GM18508 (cell line): ENCODE measurements around the gene CMTM8.

Experiments
- ATAC-seq: cut with Tn5 transposase; IDR thresholded peaks from one replicate; pipeline ENCODE4 v1.9.1; 2021; ENCODE audit warnings: moderate number of reproducible peaks; ENCODE audit not compliant: insufficient read depth, unreplicated experiment

Gene CMTM8

DNA sequence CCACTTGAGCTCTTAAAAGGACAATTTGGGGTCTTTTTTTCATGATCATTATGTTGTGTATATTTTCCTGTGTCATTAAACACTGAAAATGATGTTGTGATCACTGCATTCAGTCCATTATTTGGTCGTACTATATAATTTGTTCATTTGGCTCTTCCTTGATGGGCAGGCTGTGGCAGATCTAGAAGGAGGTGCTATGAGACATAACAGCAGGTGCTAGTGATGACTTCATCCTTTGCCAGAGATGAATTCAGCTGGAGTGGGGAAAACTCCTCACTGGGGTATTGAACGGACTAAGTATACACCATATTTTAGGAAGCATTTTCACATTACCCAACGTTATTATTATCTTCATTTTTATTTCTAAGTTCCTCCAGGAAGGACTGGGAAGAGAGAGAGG is 165.2 kb downstream of the CMTM8 start:
- no peak for ATAC-seq

DNA sequence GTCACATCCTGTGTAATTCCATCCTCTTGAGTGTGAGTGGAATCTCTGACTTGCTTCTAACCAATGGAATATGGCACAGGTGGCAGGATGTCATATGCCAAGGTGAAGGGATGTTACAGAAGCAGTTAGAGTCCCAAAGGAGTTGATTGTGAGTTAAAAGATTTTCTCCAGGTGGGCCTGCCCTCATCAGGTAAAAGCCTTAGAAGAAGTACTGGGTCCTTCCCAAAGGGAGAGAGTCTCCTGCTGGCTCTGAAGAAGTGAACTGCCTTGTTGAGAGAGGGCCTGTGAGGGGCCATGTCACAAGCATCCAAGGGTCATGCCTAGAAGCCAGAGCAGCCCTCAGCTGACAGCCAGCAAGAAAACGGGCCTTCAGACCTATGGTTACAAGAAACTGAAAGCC is 166.2 kb downstream of the CMTM8 start:
- ATAC-seq, result no peak

DNA sequence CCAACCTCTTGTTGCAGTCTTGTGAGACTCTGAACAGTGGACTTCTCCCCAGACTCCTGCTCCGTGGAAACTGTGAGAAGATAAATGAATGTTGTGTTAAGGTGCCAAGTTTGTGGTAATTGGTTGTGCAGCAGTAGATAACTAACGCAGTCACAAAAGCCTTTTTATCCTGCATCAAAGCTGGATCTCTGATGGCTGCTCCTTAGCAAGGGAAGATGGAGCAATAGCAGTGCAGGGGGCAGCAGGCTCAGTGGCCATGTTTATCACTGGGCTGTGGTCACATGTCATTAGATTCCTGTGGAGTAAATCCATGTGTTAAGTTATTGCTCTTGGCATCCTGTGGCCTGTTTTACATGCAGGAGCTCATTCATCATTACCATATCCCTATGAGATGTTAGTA is 166.7 kb downstream of the CMTM8 start:
- ATAC-seq, result no peak

DNA sequence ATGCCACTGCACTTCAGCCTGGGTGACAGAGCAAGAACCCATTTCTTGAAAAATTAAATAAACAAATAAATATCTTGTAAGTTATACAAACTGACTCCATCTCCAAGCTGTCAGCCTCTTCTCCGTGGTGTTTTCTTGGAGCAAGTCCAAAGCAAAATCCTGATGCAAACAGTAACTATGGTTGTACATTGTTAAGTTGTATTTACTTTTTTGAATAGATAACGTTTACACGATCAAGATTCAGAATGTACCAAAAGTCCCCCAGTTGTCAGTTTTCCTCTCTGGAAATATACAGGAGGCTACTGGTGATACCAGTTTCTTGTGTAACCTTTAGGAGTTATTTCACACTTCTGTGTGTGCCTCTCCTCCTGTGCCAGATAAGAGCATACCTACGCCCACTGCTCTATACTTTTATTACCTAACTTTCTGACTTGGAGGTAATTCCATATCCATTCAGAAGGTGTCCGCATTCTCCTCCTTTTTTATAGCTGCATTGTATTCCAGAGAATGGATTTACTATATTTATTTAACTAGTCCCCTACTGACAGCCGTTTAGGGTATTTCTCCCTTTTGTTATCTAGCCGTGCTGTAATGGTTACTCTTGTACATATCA is 167.3 kb downstream of the CMTM8 start:
- no peak for ATAC-seq

DNA sequence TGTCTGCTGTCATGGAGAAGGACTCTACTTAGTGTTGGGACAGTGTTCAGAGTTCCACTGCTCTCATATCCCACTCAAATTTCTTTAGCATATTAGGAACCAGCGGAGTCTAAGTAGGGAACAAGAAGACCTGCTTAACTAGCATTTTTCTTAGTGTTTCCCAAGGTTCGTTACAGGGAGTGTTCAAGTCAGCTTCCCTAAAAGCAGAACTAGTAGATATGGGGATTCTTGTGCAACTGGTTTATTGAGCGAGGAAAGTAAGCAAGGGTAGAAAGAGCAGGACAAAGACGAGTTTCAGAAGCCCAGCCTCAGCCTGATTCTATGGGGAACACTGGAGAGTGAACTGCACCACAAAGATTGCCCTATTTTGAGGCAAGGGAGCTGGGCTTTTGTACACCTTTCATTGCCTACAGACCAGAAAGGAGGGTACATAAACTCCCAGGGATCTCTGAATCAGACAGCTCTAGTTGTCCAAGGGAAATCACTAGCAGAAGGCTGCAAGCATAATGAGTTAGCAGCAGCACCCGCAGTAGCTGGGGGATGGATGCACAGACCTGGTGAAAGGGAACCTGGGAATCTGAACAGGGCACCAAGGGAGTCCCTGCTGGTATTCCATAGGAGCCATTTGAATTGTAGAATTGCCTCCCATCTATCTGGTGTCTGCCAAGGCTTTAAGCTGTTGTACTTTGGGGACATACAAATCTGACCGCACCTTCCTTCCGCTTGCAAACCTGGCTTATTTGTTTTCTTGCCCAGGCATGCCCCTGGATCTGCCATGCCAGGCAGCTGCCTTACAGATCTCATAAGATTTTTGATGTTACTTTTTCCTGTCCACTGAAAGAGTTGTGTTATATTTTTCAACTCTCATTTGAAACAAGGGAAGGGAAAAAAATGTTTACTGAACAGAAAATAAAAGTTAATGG is 168.3 kb downstream of the CMTM8 start:
- ATAC-seq, result no peak

DNA sequence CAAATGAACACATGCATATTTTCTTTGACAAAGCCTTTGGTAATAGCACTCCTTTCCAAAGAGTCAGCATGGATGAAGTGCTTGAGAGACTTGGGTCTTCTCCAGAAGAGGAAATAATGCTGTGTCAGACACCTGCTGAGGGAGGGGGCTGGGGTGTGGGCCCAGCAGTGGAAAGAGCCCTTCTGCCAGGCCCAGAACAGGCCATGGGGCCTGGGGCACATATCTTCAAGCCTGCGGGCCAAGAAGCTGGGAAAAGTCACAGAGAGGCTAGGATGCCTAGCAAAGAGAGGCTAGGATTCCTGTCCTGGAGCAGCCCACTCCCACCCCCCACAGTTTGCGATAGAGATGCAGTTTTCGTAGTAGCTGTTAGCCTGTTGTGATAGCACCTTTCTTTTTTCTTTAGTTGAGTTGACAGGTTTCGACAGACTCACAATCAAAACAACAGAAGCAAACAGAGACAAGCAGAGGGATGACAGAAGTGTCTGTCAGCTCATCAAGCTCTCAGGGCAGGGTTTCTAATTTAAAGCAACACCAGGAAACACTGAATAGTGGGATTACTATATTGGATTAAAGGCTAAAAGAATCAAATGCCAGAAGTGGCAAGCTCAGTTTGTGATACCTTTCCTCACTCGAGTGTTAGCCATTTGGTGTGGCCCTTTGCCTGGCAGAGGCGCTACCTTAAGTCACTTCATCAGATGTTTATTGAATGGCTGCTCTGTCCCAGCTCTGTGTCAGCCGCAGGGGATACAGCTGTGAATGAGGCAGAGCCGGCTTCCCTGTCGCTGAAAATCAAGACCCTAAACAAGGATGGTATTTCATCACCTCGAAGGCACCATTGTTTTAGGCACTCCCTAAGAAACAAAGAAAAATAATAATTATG is 172.1 kb downstream of the CMTM8 start:
- no peak for ATAC-seq

DNA sequence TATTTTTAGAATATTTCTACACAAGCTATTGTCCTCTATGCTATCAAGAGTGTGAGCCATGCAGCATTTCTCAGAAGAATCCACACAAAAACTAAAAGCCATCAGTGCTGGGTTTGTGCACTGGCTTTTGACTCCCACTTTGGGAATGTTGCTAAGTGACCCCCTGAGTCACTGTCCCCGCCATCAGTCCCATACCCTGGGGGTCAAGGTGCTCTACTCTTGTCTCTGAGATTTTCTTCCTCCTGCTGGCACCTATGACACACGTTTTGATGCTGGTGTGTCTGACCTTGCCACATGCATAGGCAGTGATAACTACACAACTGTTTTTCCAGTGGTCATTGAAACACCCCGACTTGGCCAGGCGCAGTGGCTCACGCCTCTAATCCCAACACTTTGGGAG is 173.0 kb downstream of the CMTM8 start:
- ATAC-seq, result no peak

DNA sequence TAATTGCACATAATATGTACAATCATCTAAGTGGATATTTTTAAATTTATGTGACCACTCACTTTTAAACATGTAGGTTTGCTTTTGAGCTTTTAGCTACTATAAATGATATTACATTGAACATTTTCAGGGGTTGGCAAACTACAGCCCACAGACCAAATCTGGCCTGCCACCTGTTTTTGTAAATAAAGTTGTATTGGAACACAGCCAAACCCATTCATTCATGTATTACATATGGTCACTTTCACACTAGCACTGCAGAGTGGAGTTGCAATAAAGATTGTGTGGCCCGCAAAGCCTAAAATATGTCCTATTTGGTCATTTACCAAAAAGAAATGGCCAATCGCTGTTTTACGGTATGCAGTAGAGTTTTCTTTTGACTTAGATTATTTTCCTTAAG is 174.4 kb downstream of the CMTM8 start:
- ATAC-seq, result no peak

DNA sequence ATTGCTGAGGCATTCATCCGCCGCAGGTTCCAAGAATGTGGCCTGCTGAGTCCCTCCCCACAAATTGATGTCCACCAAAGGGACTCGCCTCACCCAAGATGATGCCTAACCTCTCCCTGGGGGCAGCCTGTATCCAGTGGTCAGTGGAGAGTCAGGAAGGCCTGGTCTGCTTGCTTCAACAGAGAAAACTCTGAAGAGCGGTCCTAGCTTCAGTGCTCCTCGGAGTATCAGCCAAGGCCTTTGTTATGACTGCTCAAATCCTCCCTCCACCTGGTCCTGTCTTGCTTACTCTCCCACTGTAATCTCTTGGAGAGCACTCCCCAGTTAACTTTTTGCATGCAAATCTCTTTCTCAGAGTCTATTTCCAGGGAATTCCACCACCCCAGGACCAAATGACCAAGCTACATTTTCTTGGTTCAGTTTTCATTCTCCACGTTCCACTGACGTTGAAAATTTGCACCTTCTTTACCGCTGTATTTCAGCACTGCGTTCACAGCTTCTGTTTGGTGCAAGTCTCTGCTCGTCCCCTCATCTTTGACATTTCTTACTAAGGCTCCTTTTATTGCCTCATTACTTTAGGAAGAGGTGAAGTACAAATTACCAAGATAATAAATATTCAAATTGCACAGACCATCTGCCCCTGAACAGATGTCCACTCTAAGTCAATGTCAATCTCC is 175.5 kb downstream of the CMTM8 start:
- no peak for ATAC-seq

DNA sequence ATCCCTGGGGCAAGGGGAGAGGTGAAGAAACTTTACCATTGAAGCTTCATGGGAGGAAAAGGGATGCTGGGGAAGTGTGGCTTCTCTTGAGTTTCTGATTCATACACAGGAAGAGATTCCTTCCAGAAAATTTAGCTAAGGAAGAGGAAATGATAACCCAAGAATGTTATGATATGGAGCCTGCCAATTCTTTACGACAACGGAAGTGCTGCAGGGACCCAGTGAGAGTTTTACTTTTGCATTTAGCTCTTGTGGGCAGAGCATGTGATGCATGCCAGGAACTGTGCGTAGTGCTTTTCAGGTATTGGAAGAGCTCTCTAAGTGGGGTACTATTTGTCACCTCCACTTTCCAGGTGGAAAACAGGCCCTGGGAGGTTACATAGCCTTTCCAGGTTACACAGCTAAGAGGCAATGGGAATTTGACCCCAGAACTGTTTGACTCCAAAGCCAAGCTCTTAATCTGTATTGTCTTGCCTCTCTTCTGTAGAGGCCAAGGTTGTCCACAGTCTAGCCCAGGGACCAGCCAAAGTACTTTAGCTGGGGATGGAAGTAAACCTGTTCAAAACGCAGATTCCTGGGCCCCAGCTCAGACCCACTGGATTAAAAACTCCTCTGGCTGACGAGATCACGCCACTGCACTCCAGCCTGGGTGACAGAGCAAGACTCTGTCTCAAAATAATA is 176.2 kb downstream of the CMTM8 start:
- ATAC-seq, result no peak

DNA sequence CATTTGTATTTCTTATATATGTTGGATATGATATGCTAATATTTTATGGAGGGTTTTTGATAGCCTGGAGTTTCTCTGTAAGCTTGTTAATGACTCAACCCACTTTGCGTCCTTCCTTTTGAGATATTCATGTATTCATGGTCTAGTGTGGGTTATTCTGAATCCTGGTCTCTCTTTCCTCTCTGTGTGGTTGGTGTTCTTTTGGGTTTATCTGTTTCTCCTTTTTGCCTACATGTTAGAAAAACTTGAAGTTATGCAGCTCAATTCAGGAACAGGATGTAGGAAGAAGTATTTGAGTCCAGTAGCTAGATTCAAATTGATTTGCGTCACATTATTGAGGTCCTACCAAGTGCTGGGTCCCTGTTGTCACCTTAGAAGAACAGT is 181.3 kb downstream of the CMTM8 start:
- no peak for ATAC-seq
